Keratinocyte (primary cell): ENCODE results near the gene KRT7.

Source experiments
- CTCF ChIP-seq, 3 experiments: IDR thresholded peaks in 1 of 3; conservative IDR thresholded peaks in 1 of 3; optimal IDR thresholded peaks in 1 of 3; 2 replicates in 2 of 3; 3 replicates in 1 of 3; pipeline versions ENCODE3 to v1.5.1; 2011; ENCODE audit warnings: low read length in 3 of 3, mild to moderate bottlenecking in 3 of 3, moderate library complexity in 2 of 3, control low read depth in 1 of 3, inconsistent platforms in 1 of 3; ENCODE audit not compliant: insufficient read depth in 2 of 3; ENCODE audit errors: extremely low read depth in 1 of 3
- EZH2 ChIP-seq: IDR thresholded peaks from one replicate; pipeline ENCODE4 v1.6.1; 2012; ENCODE audit warnings: inconsistent platforms, mild to moderate bottlenecking, low read length, moderate library complexity

GRCh38 chr12:52216807-52217206 lies 16.2 kb upstream of the KRT7 start:
- no peak for TF ChIP-seq CTCF (optimal IDR thresholded peaks at IDR 0.05 in 1 of 3, IDR thresholded peaks at IDR 0.05 in 1 of 3, conservative IDR thresholded peaks at IDR 0.05 in 1 of 3; ENCODE audit: extremely low read depth in 1 of 3, insufficient read depth in 2 of 3, low read length in 3 of 3)
- TF ChIP-seq EZH2 = no peak
